Trophoblast cell (in vitro differentiated cells and primary cell): Measurements from ENCODE around the gene ARHGAP9.
A peak's percentile ranks its signal among the peaks of the same experiment; 100 is the strongest.

Experiments
- DNase-seq, 2 donors: peaks; one replicate each; pipeline ENCODE4 v3.0.0-alpha.2; 2016
- H2AFZ ChIP-seq: 2 replicates; pipeline ENCODE4 v1.6.1; 2013; ENCODE audit warnings: low read length, moderate library complexity, mild to moderate bottlenecking; ENCODE audit not compliant: insufficient read depth, poor library complexity
- H2AK5ac ChIP-seq: 2 replicates; pipeline ENCODE4 v1.6.1; 2013; ENCODE audit warnings: mild to moderate bottlenecking, low read length
- H2BK120ac ChIP-seq: 2 replicates; pipeline ENCODE4 v1.6.1; 2013; ENCODE audit warnings: low read length, mild to moderate bottlenecking, moderate library complexity; ENCODE audit not compliant: insufficient read depth, poor library complexity
- H2BK12ac ChIP-seq: 2 replicates; pipeline ENCODE4 v1.6.1; 2013; ENCODE audit warnings: mild to moderate bottlenecking, low read length, moderate library complexity
- H2BK5ac ChIP-seq: 2 replicates; pipeline ENCODE4 v1.6.1; 2013; ENCODE audit warnings: low read length, low read depth, moderate library complexity, mild to moderate bottlenecking; ENCODE audit not compliant: poor library complexity
- H3K14ac ChIP-seq: 2 replicates; pipeline ENCODE4 v1.6.1; 2013; ENCODE audit warnings: mild to moderate bottlenecking, low read length
- H3K18ac ChIP-seq: 2 replicates; pipeline ENCODE4 v1.6.1; 2013; ENCODE audit warnings: mild to moderate bottlenecking, low read length
- H3K23ac ChIP-seq: 2 replicates; pipeline ENCODE4 v1.6.1; 2013; ENCODE audit warnings: low read length
- H3K27ac ChIP-seq: 2 replicates; pipeline ENCODE4 v1.5.1; 2013; ENCODE audit warnings: low read depth, mild to moderate bottlenecking, inconsistent platforms, low read length, moderate library complexity
- H3K27me3 ChIP-seq: 2 replicates; pipeline ENCODE4 v1.6.1; 2013; ENCODE audit warnings: inconsistent platforms, mild to moderate bottlenecking, low read length, moderate library complexity; ENCODE audit not compliant: insufficient read depth
- H3K36me3 ChIP-seq, 2 experiments: 1 replicate in 1 of 2; 2 replicates in 1 of 2; pipeline ENCODE4 v1.6.1; 2013; ENCODE audit warnings: low read length in 2 of 2, mild to moderate bottlenecking in 2 of 2, moderate library complexity in 1 of 2; ENCODE audit not compliant: insufficient read depth in 2 of 2, control insufficient read depth in 1 of 2
- H3K4ac ChIP-seq: 2 replicates; pipeline ENCODE4 v1.6.1; 2013; ENCODE audit warnings: low read depth, mild to moderate bottlenecking, low read length, moderate library complexity
- H3K4me1 ChIP-seq, 2 experiments: 1 replicate in 1 of 2; 2 replicates in 1 of 2; pipeline ENCODE4 v1.6.1; 2013; ENCODE audit warnings: low read length in 2 of 2, mild to moderate bottlenecking in 2 of 2, moderate library complexity in 1 of 2; ENCODE audit not compliant: insufficient read depth in 2 of 2, control insufficient read depth in 1 of 2
- H3K4me2 ChIP-seq: 2 replicates; pipeline ENCODE4 v1.6.1; 2013; ENCODE audit warnings: inconsistent platforms, mild to moderate bottlenecking, low read length, moderate library complexity
- H3K4me3 ChIP-seq: 2 replicates; pipeline ENCODE4 v1.5.1; 2013; ENCODE audit warnings: mild to moderate bottlenecking, low read depth, low read length, inconsistent platforms
- H3K79me1 ChIP-seq: one replicate; pipeline ENCODE4 v1.6.1; 2013; ENCODE audit warnings: low read length
- H3K79me2 ChIP-seq: 2 replicates; pipeline ENCODE4 v1.6.1; 2013; ENCODE audit warnings: low read length, mild to moderate bottlenecking; ENCODE audit not compliant: control insufficient read depth, insufficient read depth, poor library complexity
- H3K9ac ChIP-seq: 2 replicates; pipeline ENCODE4 v1.6.1; 2013; ENCODE audit warnings: mild to moderate bottlenecking, low read length
- H3K9me3 ChIP-seq: 2 replicates; pipeline ENCODE4 v1.6.1; 2013; ENCODE audit warnings: low read depth, mild to moderate bottlenecking, control low read depth, inconsistent platforms, low read length; ENCODE audit not compliant: insufficient read depth
- H4K12ac ChIP-seq: 2 replicates; pipeline ENCODE4 v1.6.1; 2013; ENCODE audit warnings: low read depth, mild to moderate bottlenecking, low read length, moderate library complexity
- H4K8ac ChIP-seq: 2 replicates; pipeline ENCODE4 v1.6.1; 2013; ENCODE audit warnings: low read depth, mild to moderate bottlenecking, low read length, moderate library complexity
- H4K91ac ChIP-seq: one replicate; pipeline ENCODE4 v1.6.1; 2013; ENCODE audit warnings: low read depth, mild to moderate bottlenecking, low read length, moderate library complexity
- WGBS: extraction: QIAGEN DNeasy Blood & Tissue Kit; methylation state at CpG from one replicate; pipeline ENCODE4 v1.1.7; 2013; ENCODE audit warnings: missing lambda C conversion rate; ENCODE audit not compliant: insufficient read length, insufficient coverage; ENCODE audit errors: extremely low coverage; 5-methylcytosine and 5-hydroxymethylcytosine counted together

Gene ARHGAP9

DNA sequence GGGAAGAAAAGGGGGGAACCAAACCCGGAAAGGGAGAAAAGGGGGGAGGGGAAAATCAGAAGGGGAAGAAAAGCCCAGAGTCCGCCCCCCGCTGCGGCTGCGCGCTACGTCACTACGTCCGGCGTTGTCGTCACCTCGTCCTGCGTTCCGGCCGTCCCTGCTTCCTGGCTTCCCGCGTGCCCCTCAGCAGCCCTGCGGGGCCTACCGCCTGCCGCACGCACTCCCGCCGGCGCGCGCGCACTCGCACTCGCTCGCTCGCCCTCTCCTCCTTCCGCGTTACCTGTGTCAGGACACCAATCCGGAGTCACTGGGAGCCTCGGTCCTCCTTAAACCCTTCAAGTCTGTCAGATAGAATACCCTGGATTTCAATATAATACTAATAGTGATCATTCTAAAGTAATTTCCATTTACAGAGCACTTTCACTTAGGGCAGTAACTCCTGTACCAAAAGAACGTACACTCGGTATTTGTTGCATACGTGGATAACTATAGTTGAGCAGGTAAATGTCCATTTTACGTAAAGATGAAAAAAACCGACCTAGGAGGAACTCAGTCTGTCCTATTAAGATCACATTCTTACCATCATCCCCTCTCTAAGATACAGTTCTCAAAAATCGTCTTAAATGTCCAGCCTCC, 48.6 kb downstream of the ARHGAP9 start, which contains the start of gene R3HDM2:
Gene R3HDM2 (minus strand): TSS at position 113 of the 636 bp plus-strand sequence. CDS start 120,615 bp downstream, outside the sequence.
- Histone ChIP-seq H3K4me1 (peaks cover 0 to 2% of the 10 kb centered on the region in 2 experiments), H3K79me1 (peaks cover 8% of the 10 kb centered on the region), H2BK5ac (peak within 1 kb of the TSS; percentile 73), H3K4me2 (peak within 1 kb of the TSS; percentile 96), H2BK12ac (no peak within 1 kb of the TSS), H4K12ac (peak within 1 kb of the TSS; percentile 34), H3K18ac (peak within 1 kb of the TSS; percentile 61), H4K91ac (peak within 1 kb of the TSS; percentile 86), H3K14ac (peak within 1 kb of the TSS; percentile 65), H3K23ac (peak within 1 kb of the TSS; percentile 76), H3K9me3 (no peaks in the 10 kb centered on the region), H3K36me3 (no peaks in the 10 kb centered on the region), H3K27ac (peak within 1 kb of the TSS; percentile 81), H2BK120ac (no peak within 1 kb of the TSS), H3K4me3 (peak within 1 kb of the TSS; percentile 80), H3K27me3 (no peaks in the 10 kb centered on the region), H4K8ac (peak within 1 kb of the TSS; percentile 88), H3K9ac (peak within 1 kb of the TSS; percentile 87), H2AK5ac (no peak within 1 kb of the TSS), H3K79me2 (peaks cover 2% of the 10 kb centered on the region), H3K4ac (peak within 1 kb of the TSS; percentile 64), H2AFZ (peak within 1 kb of the TSS; percentile 45)
- no CpG with 5 or more reads among the region's 41 CpGs for WGBS
- DNase-seq, result peak; percentile 96 to 97

- WGBS, result no CpG with 5 or more reads among the region's 74 CpGs
- Histone ChIP-seq H3K79me1 (peaks cover 8% of the 10 kb centered on the region), H3K4ac (peak overlapping the region; percentile 64), H3K9ac (peak overlapping the region; percentile 87), H3K4me3 (peak overlapping the region; percentile 80), H3K18ac (peak overlapping the region; percentile 61), H3K14ac (peak overlapping the region; percentile 65), H3K27me3 (no peaks in the 10 kb centered on the region), H3K79me2 (peaks cover 2% of the 10 kb centered on the region), H4K12ac (no peak overlapping the region), H4K8ac (peak overlapping the region; percentile 88), H2AFZ (peak overlapping the region; percentile 45), H3K23ac (peak overlapping the region; percentile 76), H3K9me3 (no peaks in the 10 kb centered on the region), H4K91ac (peak overlapping the region; percentile 86), H2BK12ac (no peak overlapping the region), H2BK5ac (peak overlapping the region; percentile 73), H2AK5ac (no peak overlapping the region), H3K36me3 (peaks cover 0 to 4% of the 10 kb centered on the region in 2 experiments), H3K27ac (peak overlapping the region; percentile 81), H3K4me1 (peaks cover 0 to 2% of the 10 kb centered on the region in 2 experiments), H3K4me2 (peak overlapping the region; percentile 96), H2BK120ac (no peak overlapping the region)
- peak; percentile 36 to 71 for DNase-seq
Measured at GRCh38 chr12:57430112-57430930, 49.3 kb downstream of the ARHGAP9 start.

GRCh38 chr12:57429473-57430111, 50.1 kb downstream of the ARHGAP9 start:
- H3K27ac ChIP-seq, result no peak overlapping the region
- peak overlapping the region; percentile 65 for H3K18ac ChIP-seq
- H3K79me1 ChIP-seq, result peaks cover 8% of the 10 kb centered on the region
- H3K36me3 ChIP-seq, result peaks cover 0 to 4% of the 10 kb centered on the region in 2 experiments
- H3K27me3 ChIP-seq, result no peaks in the 10 kb centered on the region
- H3K4me2 ChIP-seq, result peak overlapping the region; percentile 96
- H3K9ac ChIP-seq, result no peak overlapping the region
- H3K4me1 ChIP-seq, result peaks cover 0 to 2% of the 10 kb centered on the region in 2 experiments
- no peak overlapping the region for H2AK5ac ChIP-seq
- no CpG with 5 or more reads among the region's 9 CpGs for WGBS
- H2BK5ac ChIP-seq, result no peak overlapping the region
- H2AFZ ChIP-seq, result no peak overlapping the region
- no peaks in the 10 kb centered on the region for H3K9me3 ChIP-seq
- H2BK120ac ChIP-seq, result no peak overlapping the region
- peak overlapping the region; percentile 75 for H4K12ac ChIP-seq
- no peak overlapping the region for H2BK12ac ChIP-seq
- peak overlapping the region; percentile 95 for H3K4ac ChIP-seq
- no peak overlapping the region for H3K23ac ChIP-seq
- H3K79me2 ChIP-seq, result peaks cover 2% of the 10 kb centered on the region
- peak overlapping the region; percentile 84 for H4K8ac ChIP-seq
- peak in 1 of 2 donors; percentile 49 for DNase-seq
- peak overlapping the region; percentile 56 for H3K14ac ChIP-seq
- no peak overlapping the region for H4K91ac ChIP-seq
- H3K4me3 ChIP-seq, result no peak overlapping the region

DNA sequence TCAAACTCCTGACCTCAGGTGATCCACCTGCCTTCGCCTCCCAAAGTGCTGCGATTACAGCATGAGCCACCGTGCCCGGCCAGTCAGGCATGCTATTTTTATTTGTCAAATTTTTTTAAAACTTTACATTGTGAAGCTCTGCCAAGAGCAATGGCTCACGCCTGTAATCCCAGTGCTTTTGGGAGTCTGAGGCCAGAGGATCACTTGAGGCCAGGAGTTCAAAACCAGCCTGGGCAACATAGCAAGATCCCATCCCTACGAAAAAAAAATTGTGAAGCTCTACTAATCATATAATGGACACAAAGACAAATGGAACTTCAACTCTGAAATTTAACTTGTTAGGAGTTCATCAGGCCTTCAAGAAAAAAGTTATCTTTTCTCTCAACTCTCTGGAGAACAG, 50.7 kb downstream of the ARHGAP9 start:
- Histone ChIP-seq H3K18ac (no peak overlapping the region), H3K4me1 (peaks cover 0 to 2% of the 10 kb centered on the region in 2 experiments), H3K4me3 (no peak overlapping the region), H3K4ac (peak overlapping the region; percentile 55), H3K79me1 (peaks cover 8% of the 10 kb centered on the region), H3K23ac (no peak overlapping the region), H3K9ac (no peak overlapping the region), H3K14ac (no peak overlapping the region), H4K91ac (no peak overlapping the region), H3K27me3 (no peaks in the 10 kb centered on the region), H2BK12ac (no peak overlapping the region), H3K9me3 (no peaks in the 10 kb centered on the region), H4K12ac (no peak overlapping the region), H2BK120ac (no peak overlapping the region), H2AFZ (no peak overlapping the region), H3K4me2 (no peak overlapping the region), H2BK5ac (no peak overlapping the region), H2AK5ac (no peak overlapping the region), H3K36me3 (peaks cover 0 to 4% of the 10 kb centered on the region in 2 experiments), H3K79me2 (peaks cover 2% of the 10 kb centered on the region), H3K27ac (no peak overlapping the region), H4K8ac (no peak overlapping the region)
- no peak for DNase-seq
- WGBS, result no CpG with 5 or more reads among the region's 6 CpGs
